Osteoblast (primary cell): ENCODE measurements around the gene OGDH. TPM values are rescaled to one million over a fixed set of nuclear protein-coding genes. Genes with fewer than 3 reads are reported as not detected.
A peak's percentile ranks its signal among the peaks of the same experiment; 100 is the strongest.
"Not testable (repeated sequence)": the region's sequence is repeated elsewhere in the genome, so short reads cannot be mapped to it uniquely, and the experiment has no call there.

Source experiments
- DNase-seq: peaks from one replicate; pipeline ENCODE4 v3.0.0; 2011; ENCODE audit warnings: low spot score, mixed read lengths; ENCODE audit not compliant: insufficient read length; ENCODE audit errors: missing footprints
- H2AFZ ChIP-seq: 2 replicates; pipeline ENCODE4 v1.6.0; 2011; ENCODE audit warnings: mild to moderate bottlenecking, low read length
- H3K27ac ChIP-seq: 2 replicates; pipeline ENCODE4 v1.5.1; 2011; ENCODE audit warnings: mild to moderate bottlenecking, low read depth, low read length, moderate library complexity
- H3K27me3 ChIP-seq: 2 replicates; pipeline ENCODE4 v1.6.0; 2012; ENCODE audit warnings: mild to moderate bottlenecking, control low read depth, inconsistent platforms, low read length, moderate library complexity; ENCODE audit not compliant: insufficient read depth
- H3K36me3 ChIP-seq: 2 replicates; pipeline ENCODE4 v1.5.1; 2011; ENCODE audit warnings: mild to moderate bottlenecking, low read length, control low read depth, moderate library complexity; ENCODE audit not compliant: insufficient read depth
- H3K4me1 ChIP-seq: 2 replicates; pipeline ENCODE4 v1.5.1; 2011; ENCODE audit warnings: mild to moderate bottlenecking, low read length, control low read depth, moderate library complexity; ENCODE audit not compliant: insufficient read depth
- H3K4me2 ChIP-seq: 2 replicates; pipeline ENCODE4 v1.6.0; 2011; ENCODE audit warnings: mild to moderate bottlenecking, low read length; ENCODE audit not compliant: insufficient read depth
- H3K4me3 ChIP-seq: fragments of 200-600 bp; sonication (generic); 3 replicates; pipeline ENCODE4 v1.5.1; 2012; ENCODE audit warnings: mild to moderate bottlenecking, low read length, inconsistent platforms; ENCODE audit not compliant: insufficient read depth
- H3K79me2 ChIP-seq: 2 replicates; pipeline ENCODE4 v1.6.0; 2012; ENCODE audit warnings: mild to moderate bottlenecking, low read length, control low read depth, inconsistent platforms; ENCODE audit not compliant: insufficient read depth
- H3K9me3 ChIP-seq: 2 replicates; pipeline ENCODE4 v1.5.1; 2011; ENCODE audit warnings: low read depth, low read length, control low read depth
- H4K20me1 ChIP-seq: 2 replicates; pipeline ENCODE4 v1.6.0; 2012; ENCODE audit warnings: mild to moderate bottlenecking, low read length, control low read depth; ENCODE audit not compliant: insufficient read depth
- total RNA-seq: library from RNA; depleted of rRNA; stranded (reverse); fragments of >200 nt; gene quantifications from 2 replicates; pipeline ENCODE4 v1.2.3, GENCODE V29; 2012
- TF ChIP-seq, protein P1 (sequence below): IDR thresholded peaks from 2 replicates; pipeline ENCODE4 v1.5.1; 2011; ENCODE audit warnings: mild to moderate bottlenecking, low read depth, low read length, moderate library complexity; ENCODE audit errors: extremely low read depth

Gene OGDH
- total RNA-seq, 1 donor: 64.4 TPM

DNA sequence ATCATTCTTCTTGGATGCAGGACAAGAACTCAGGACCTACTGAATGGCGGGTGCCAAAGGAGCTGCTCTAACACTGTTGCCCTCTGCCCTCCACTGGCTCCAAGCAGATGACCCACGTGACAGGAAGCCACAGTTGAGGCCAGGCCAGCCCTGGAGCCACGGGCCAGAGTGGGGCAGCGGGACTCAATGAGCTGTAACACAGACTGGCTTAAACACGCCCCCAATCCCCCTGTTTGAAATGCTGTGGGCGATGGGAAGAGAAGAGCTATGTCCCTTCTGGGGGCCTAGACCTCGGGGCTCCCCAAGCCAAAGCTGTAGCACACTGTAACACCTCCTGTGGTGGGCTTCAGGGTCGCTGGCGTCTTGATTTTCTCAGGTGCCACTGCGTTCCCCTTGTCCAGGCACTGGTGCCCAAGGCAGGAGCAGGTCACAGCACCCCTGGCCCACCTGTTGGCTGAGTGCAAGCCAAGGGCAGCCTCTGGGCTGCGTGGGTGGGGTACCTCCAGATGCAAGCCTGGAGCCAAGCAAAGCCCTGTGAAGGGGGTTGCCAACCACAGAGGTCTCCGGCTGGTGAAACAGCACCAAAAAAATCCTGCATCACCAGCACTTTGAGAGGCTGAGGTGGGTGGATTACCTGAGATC is 123.6 kb downstream of the OGDH start:
- H3K27me3 ChIP-seq: no peaks in the 10 kb centered on the region
- H3K79me2 ChIP-seq: no peaks in the 10 kb centered on the region
- H3K4me1 ChIP-seq: peaks cover 27% of the 10 kb centered on the region
- no peak overlapping the region for H3K4me3 ChIP-seq
- H3K36me3 ChIP-seq: no peaks in the 10 kb centered on the region
- no peak overlapping the region for H3K27ac ChIP-seq
- no peaks in the 10 kb centered on the region for H4K20me1 ChIP-seq
- TF ChIP-seq, protein P1, sequence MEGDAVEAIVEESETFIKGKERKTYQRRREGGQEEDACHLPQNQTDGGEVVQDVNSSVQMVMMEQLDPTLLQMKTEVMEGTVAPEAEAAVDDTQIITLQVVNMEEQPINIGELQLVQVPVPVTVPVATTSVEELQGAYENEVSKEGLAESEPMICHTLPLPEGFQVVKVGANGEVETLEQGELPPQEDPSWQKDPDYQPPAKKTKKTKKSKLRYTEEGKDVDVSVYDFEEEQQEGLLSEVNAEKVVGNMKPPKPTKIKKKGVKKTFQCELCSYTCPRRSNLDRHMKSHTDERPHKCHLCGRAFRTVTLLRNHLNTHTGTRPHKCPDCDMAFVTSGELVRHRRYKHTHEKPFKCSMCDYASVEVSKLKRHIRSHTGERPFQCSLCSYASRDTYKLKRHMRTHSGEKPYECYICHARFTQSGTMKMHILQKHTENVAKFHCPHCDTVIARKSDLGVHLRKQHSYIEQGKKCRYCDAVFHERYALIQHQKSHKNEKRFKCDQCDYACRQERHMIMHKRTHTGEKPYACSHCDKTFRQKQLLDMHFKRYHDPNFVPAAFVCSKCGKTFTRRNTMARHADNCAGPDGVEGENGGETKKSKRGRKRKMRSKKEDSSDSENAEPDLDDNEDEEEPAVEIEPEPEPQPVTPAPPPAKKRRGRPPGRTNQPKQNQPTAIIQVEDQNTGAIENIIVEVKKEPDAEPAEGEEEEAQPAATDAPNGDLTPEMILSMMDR: no peak
- DNase-seq: no peak
- no peaks in the 10 kb centered on the region for H3K9me3 ChIP-seq
- no peak overlapping the region for H3K4me2 ChIP-seq
- no peak overlapping the region for H2AFZ ChIP-seq

DNA sequence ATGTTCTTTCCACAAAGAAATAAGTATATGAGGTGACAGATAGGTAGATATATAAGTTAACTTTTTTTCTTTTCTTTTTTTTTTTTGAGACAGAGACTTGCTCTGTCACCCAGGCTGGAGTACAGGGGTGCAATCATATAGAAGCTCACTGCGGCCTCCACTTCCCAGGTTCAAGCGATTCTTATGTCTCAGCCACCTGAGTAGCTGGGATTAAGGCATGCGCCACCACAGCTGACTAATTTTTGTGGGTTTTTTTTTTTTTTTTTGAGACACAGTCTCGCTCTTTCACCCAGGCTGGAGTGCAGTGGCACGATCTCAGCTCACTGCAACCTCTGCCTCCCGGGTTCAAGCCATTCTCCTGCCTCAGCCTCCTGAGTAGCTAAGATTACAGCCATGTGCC is 126.5 kb downstream of the OGDH start:
- not testable (repeated sequence) for H3K4me2 ChIP-seq, H3K9me3 ChIP-seq, DNase-seq, H4K20me1 ChIP-seq, H2AFZ ChIP-seq, H3K36me3 ChIP-seq, H3K27me3 ChIP-seq, H3K79me2 ChIP-seq, H3K4me3 ChIP-seq, H3K27ac ChIP-seq
- H3K4me1 ChIP-seq: peaks cover 20% of the 10 kb centered on the region

DNA sequence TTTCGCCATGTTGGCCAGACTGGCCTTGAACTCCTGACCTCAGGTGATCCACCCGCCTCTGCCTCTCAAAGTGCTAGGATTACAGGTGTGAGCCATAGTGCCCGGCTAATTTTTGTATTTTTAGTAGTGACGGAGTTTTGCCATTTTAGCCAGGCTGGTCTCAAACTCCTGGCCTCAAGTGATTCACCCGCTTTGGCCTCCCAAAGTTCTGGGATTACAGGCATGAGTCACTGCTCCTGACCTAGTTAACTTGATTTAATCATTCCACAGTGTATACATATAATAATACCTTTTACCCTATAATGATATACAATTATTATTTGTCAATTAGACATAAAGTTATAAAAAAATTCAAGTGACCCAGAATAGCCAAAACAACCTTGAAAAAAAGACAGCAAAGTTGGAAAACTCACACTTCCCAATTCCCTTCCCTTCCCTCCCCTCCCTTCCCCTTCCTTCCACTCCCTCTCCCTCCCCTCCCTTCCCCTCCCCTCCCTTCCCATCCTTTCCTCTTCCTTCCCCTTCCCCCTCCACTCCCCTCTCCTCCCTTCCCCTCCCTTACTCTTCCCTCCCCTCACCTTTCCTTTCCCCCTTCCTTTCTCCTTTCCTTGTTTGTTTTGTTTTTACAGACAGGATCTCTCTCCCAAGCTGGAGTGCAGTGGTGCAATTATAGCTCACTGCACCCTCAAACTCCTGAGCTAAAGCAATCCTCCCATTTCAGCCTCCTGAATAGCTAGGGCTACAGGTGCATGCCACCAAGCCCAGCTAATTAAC is 127.5 kb downstream of the OGDH start:
- no peak for DNase-seq
- Histone ChIP-seq H3K79me2 (no peaks in the 10 kb centered on the region), H2AFZ (no peak overlapping the region), H3K4me1 (peaks cover 17% of the 10 kb centered on the region), H3K9me3 (no peaks in the 10 kb centered on the region), H3K27me3 (no peaks in the 10 kb centered on the region), H3K36me3 (no peaks in the 10 kb centered on the region), H3K27ac (peak overlapping the region; percentile 99), H3K4me3 (no peak overlapping the region), H3K4me2 (no peak overlapping the region), H4K20me1 (no peaks in the 10 kb centered on the region)
- TF ChIP-seq, protein P1: no peak

DNA sequence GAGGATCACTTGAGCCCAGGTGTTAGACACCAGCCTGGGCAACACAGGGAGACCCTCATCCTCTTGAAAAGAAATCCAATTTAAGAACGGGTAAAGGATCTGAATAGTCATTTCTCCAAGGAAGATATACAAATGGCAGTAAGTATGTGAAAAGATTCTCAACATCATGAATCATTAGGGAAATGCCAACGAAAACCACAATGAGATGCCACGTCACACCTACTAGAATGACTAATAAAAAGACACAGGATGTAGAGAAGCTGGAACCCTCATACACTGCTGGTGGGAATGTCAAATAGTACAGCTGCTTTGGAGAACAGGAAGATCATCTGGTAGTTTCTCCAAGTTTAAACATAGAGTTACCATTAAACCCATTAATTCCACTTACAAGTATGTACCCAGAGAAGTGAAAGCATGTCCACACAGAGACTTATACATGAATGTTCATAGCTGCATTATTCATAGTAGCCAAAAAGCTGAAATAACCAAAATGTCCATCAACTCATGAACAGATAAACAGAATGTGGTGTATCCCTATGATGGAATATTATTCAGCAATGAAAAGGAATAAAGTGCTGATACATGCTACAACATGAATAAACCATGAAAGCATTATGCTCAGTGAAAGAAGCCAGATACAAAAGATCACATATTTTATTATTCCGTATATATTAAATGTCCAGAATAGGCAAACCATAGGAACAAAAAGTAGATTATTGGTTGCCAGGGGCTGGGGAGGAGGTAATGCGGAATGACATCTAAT is 129.2 kb downstream of the OGDH start:
- Histone ChIP-seq H3K27me3 (no peaks in the 10 kb centered on the region), H3K9me3 (no peaks in the 10 kb centered on the region), H3K79me2 (no peaks in the 10 kb centered on the region), H3K4me2 (peak overlapping the region; percentile 83), H4K20me1 (no peaks in the 10 kb centered on the region), H2AFZ (peak overlapping the region; percentile 70), H3K4me3 (peak overlapping the region; percentile 49), H3K36me3 (no peaks in the 10 kb centered on the region), H3K4me1 (peaks cover 17% of the 10 kb centered on the region), H3K27ac (peak overlapping the region; percentile 99)
- TF ChIP-seq, protein P1: no peak
- peak; percentile 76 for DNase-seq
